OCI-LY7 (cell line): ENCODE data around the gene CIAO2B. TPM values are rescaled to one million over a fixed set of nuclear protein-coding genes. Genes with fewer than 3 reads are reported as not detected.
A peak's percentile ranks its signal among the peaks of the same experiment; 100 is the strongest.

Experiments used
- Bru-seq: library from RNA; stranded (reverse); fragments of 400-500 nt; gene quantifications from one replicate; lab custom pipeline; 2021; lab: Mats Ljungman, UMichigan
- BruChase-seq, 2 experiments: library from RNA; stranded (reverse); fragments of 400-500 nt; gene quantifications; one replicate each; lab custom pipeline; 2021; lab: Mats Ljungman, UMichigan
- BruUV-seq: library from RNA; stranded (reverse); fragments of 400-500 nt; replicated peaks from 2 replicates; lab custom pipeline; 2021; lab: Mats Ljungman, UMichigan
- CTCF ChIA-PET: fragments of 300-600 bp; sonication (Branson Sonifier 250); formaldehyde crosslinking; loops from one replicate; lab custom pipeline; 2022; ENCODE audit warnings: antibody characterized with exemption; ENCODE audit not compliant: unreplicated experiment; lab: Charles Lee
- POLR2A ChIA-PET: fragments of 300-600 bp; sonication (Branson Sonifier 250); formaldehyde crosslinking; loops from one replicate; lab custom pipeline; 2022; ENCODE audit warnings: antibody characterized with exemption; lab: Charles Lee
- DNase-seq: peaks from one replicate; pipeline ENCODE4 v3.0.0-alpha.2; 2015; ENCODE audit warnings: low spot score
- H2AFZ ChIP-seq: fragments of 200-600 bp; sonication (generic), shearing (Covaris generic); 2 replicates; pipeline ENCODE4 v1.6.1; 2014; ENCODE audit warnings: mild to moderate bottlenecking, antibody characterized with exemption, low read length, moderate library complexity
- H3K27ac ChIP-seq: fragments of 200-600 bp; sonication (generic); 2 replicates; pipeline ENCODE4 v1.5.1; 2014; ENCODE audit warnings: mixed run types, low read depth, mild to moderate bottlenecking, moderate library complexity, low read length, inconsistent platforms; ENCODE audit not compliant: poor library complexity, severe bottlenecking
- H3K36me3 ChIP-seq: fragments of 200-600 bp; sonication (generic); 2 replicates; pipeline ENCODE4 v1.6.1; 2014; ENCODE audit warnings: mild to moderate bottlenecking, antibody characterized with exemption, low read length, moderate library complexity, mixed read lengths; ENCODE audit not compliant: insufficient read depth
- H3K4me1 ChIP-seq: fragments of 200-600 bp; sonication (generic); 2 replicates; pipeline ENCODE4 v1.5.1; 2014; ENCODE audit warnings: mild to moderate bottlenecking, low read length; ENCODE audit not compliant: insufficient read depth, poor library complexity, severe bottlenecking
- H3K4me2 ChIP-seq: fragments of 200-600 bp; sonication (generic); 2 replicates; pipeline ENCODE4 v1.6.1; 2014; ENCODE audit warnings: mild to moderate bottlenecking, low read length
- H3K4me3 ChIP-seq: fragments of 200-600 bp; sonication (generic); 2 replicates; pipeline ENCODE4 v1.5.1; 2014; ENCODE audit warnings: mild to moderate bottlenecking, low read depth, low read length; ENCODE audit not compliant: poor library complexity, severe bottlenecking
- H3K79me2 ChIP-seq: fragments of 200-600 bp; sonication (generic); 2 replicates; pipeline ENCODE4 v1.6.1; 2016; ENCODE audit warnings: low read depth, mild to moderate bottlenecking, low read length, moderate library complexity, mixed read lengths; ENCODE audit not compliant: insufficient read depth
- H3K9me2 ChIP-seq: fragments of 200-600 bp; sonication (generic); 2 replicates; pipeline ENCODE4 v1.6.1; 2016; ENCODE audit warnings: mild to moderate bottlenecking, low read length, mixed read lengths; ENCODE audit not compliant: insufficient read depth
- H3K9me3 ChIP-seq: fragments of 200-600 bp; sonication (generic); 2 replicates; pipeline ENCODE4 v1.6.1; 2014; ENCODE audit warnings: mild to moderate bottlenecking, mixed run types, low read length, mixed read lengths
- H4K20me1 ChIP-seq: fragments of 200-600 bp; sonication (generic); 2 replicates; pipeline ENCODE4 v1.6.1; 2014; ENCODE audit warnings: mild to moderate bottlenecking, antibody characterized with exemption, low read length, moderate library complexity, mixed read lengths; ENCODE audit not compliant: insufficient read depth
- EZH2phosphoT487 ChIP-seq: fragments of 200-600 bp; sonication (generic); IDR thresholded peaks from 2 replicates; pipeline ENCODE4 v1.6.1; 2018; ENCODE audit warnings: low read depth, borderline replicate concordance, mild to moderate bottlenecking, mixed run types, antibody characterized with exemption, low read length, moderate library complexity, mixed read lengths
- intact Hi-C: fragments of 100-400 bp; cut with micrococcal nuclease; formaldehyde crosslinking; loops from one replicate; pipeline ENCODE4 v1.10.0; 2022; ENCODE audit not compliant: unreplicated experiment
- long read RNA-seq: library from polyadenylated mRNA; stranded (forward); transcript quantifications from one replicate; pipeline ENCODE4 v2.0.0, GENCODE V29; 2022
- total RNA-seq, 2 experiments: library from RNA; depleted of rRNA in 1 of 2; stranded (reverse); fragments of >200 nt in 1 of 2; shearing (Covaris generic) in 1 of 2; gene quantifications; 2 replicates each; pipeline ENCODE4 v1.2.3, GENCODE V29; 2014 to 2022
- TF ChIP-seq, protein P1 (sequence below): fragments of 200-600 bp; sonication (generic); conservative IDR thresholded peaks from 2 replicates; pipeline ENCODE4 v1.5.1; 2014; ENCODE audit warnings: mild to moderate bottlenecking, antibody characterized with exemption, low read length, moderate library complexity, mixed read lengths

The CIAO2B gene
- 132 and 133 TPM in 2 replicates for total RNA-seq (2014; rRNA removed; shearing (Covaris generic))
- total RNA-seq (2022): 76.4 and 78.3 TPM in 2 replicates
- percentile 68 among the genes with signal in this experiment for Bru-seq, nascent RNA
- BruChase-seq, experiment 1, labeled RNA remaining after a 6-hour chase: percentile 84 among the genes with signal in this experiment
- percentile 72 among the genes with signal in this experiment for BruChase-seq, experiment 2, labeled RNA remaining after a 2-hour chase
- long read RNA-seq, transcript CIAO2B-203 (4 exons, 718 nt): minor isoform, 12 of 115 reads
- long read RNA-seq, transcript CIAO2B-201 (5 exons, 676 nt): major isoform, 95 of 115 reads
- long read RNA-seq, partial matches to known transcripts: 2 of 115 reads
- long read RNA-seq, other reads (novel, unspliced or antisense): 4 of 115 reads

- peak within 1 kb of the TSS; percentile 75 for H2AFZ ChIP-seq
- peak within 1 kb of the TSS; percentile 88 for H3K4me3 ChIP-seq
Observed at GRCh38 chr16:66934138-66934838, at the start of gene CIAO2B. TSS of gene CIAO2B (minus strand) at chr16:66934402. CDS start at chr16:66934364, 38 bp downstream.

DNA sequence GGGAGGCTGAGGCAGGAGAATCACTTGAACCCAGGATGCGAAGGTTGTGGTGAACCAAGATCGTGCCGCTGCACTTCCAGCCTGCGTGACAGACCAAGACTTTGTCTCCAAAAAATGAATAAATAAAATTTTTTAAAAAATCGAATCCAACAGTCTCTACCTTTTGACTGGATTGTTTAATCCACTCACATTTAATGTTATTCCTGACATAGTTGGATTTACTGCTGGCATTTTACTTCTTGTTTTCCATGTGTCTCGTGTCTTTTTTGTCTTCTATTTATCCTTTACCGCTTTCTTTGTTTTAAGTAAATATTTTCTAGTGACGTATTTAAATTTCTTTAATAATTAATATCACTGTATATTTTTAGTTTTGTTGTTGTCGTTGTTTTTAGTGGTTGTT is 48.8 kb upstream of the CIAO2B start:
- intact Hi-C loops: no loop called here
- no peaks in the 10 kb centered on the region for H3K79me2 ChIP-seq
- no peaks in the 10 kb centered on the region for H3K4me1 ChIP-seq
- no peaks in the 10 kb centered on the region for H3K36me3 ChIP-seq
- H3K4me3 ChIP-seq: no peak overlapping the region
- no peak overlapping the region for H3K4me2 ChIP-seq
- no peak for DNase-seq
- ChIA-PET CTCF (no interaction called here), POLR2A (interaction anchor here (0.6 kb wide), 2 partner anchors 16 to 25 kb away, joined by 3 read pairs; no protein-coding TSS in a partner anchor)
- H4K20me1 ChIP-seq: no peaks in the 10 kb centered on the region
- H3K9me3 ChIP-seq: no peaks in the 10 kb centered on the region
- H3K9me2 ChIP-seq: no peaks in the 10 kb centered on the region
- no peak overlapping the region for H3K27ac ChIP-seq
- no TSS peak for BruUV-seq
- H2AFZ ChIP-seq: no peak overlapping the region
- TF ChIP-seq, protein P1, sequence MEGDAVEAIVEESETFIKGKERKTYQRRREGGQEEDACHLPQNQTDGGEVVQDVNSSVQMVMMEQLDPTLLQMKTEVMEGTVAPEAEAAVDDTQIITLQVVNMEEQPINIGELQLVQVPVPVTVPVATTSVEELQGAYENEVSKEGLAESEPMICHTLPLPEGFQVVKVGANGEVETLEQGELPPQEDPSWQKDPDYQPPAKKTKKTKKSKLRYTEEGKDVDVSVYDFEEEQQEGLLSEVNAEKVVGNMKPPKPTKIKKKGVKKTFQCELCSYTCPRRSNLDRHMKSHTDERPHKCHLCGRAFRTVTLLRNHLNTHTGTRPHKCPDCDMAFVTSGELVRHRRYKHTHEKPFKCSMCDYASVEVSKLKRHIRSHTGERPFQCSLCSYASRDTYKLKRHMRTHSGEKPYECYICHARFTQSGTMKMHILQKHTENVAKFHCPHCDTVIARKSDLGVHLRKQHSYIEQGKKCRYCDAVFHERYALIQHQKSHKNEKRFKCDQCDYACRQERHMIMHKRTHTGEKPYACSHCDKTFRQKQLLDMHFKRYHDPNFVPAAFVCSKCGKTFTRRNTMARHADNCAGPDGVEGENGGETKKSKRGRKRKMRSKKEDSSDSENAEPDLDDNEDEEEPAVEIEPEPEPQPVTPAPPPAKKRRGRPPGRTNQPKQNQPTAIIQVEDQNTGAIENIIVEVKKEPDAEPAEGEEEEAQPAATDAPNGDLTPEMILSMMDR: no peak
- TF ChIP-seq EZH2phosphoT487: no peak

More at GRCh38 chr16:66934138-66934838, at the start of gene CIAO2B:
- TF ChIP-seq, protein P1: no peak
- TF ChIP-seq EZH2phosphoT487: no peak
- H3K9me3 ChIP-seq: no peaks in the 10 kb centered on the region
- BruUV-seq: no TSS peak
- peak within 1 kb of the TSS; percentile 95 for H3K4me2 ChIP-seq
- POLR2A ChIA-PET: interaction anchor here (0.6 kb wide), 1 partner anchor 10 kb away, joined by 3 read pairs; no protein-coding TSS in a partner anchor
- H3K36me3 ChIP-seq: peaks cover 8% of the 10 kb centered on the region; the same call in 1 of the 2 replicates
- DNase-seq: peak; percentile 88
- H3K9me2 ChIP-seq: no peaks in the 10 kb centered on the region
- H3K27ac ChIP-seq: peak within 1 kb of the TSS; percentile 34
- CTCF ChIA-PET: no interaction called here
- intact Hi-C loops: loop anchor here (5.0 kb wide), 1 partner anchor 37 kb away; no protein-coding TSS in a partner anchor
- H3K79me2 ChIP-seq: peaks cover 7% of the 10 kb centered on the region; the same call in 1 of the 2 replicates
- peaks cover 12% of the 10 kb centered on the region for H3K4me1 ChIP-seq
- H4K20me1 ChIP-seq: no peaks in the 10 kb centered on the region
